SK-N-SH (cell line): ENCODE measurements around the gene SP140.

Experiments
- ELF1 ChIP-seq: IDR thresholded peaks from 2 replicates; pipeline ENCODE4 v1.4.0; 2012
- FOXM1 ChIP-seq: IDR thresholded peaks from 2 replicates; pipeline ENCODE4 v1.4.0; 2012; ENCODE audit warnings: low read depth, mild to moderate bottlenecking
- JUND ChIP-seq: IDR thresholded peaks from 2 replicates; pipeline ENCODE4 v1.4.0; 2012
- PBX3 ChIP-seq: IDR thresholded peaks from 2 replicates; pipeline ENCODE4; 2012
- POLR2AphosphoS5 ChIP-seq: IDR thresholded peaks from 2 replicates; pipeline ENCODE4 v1.6.1; 2012; ENCODE audit warnings: low read depth, low read length
- TF ChIP-seq, protein P1 (sequence below): fragments of 200-600 bp; sonication (generic); IDR thresholded peaks from 2 replicates; pipeline ENCODE4 v1.6.1; 2017; ENCODE audit warnings: antibody characterized with exemption, mild to moderate bottlenecking, moderate library complexity
- TF ChIP-seq, protein P2 (sequence below): IDR thresholded peaks from 2 replicates; pipeline ENCODE4 v1.6.1; 2012; ENCODE audit warnings: mild to moderate bottlenecking, low read depth, low read length, moderate library complexity

- TF ChIP-seq, protein P1, sequence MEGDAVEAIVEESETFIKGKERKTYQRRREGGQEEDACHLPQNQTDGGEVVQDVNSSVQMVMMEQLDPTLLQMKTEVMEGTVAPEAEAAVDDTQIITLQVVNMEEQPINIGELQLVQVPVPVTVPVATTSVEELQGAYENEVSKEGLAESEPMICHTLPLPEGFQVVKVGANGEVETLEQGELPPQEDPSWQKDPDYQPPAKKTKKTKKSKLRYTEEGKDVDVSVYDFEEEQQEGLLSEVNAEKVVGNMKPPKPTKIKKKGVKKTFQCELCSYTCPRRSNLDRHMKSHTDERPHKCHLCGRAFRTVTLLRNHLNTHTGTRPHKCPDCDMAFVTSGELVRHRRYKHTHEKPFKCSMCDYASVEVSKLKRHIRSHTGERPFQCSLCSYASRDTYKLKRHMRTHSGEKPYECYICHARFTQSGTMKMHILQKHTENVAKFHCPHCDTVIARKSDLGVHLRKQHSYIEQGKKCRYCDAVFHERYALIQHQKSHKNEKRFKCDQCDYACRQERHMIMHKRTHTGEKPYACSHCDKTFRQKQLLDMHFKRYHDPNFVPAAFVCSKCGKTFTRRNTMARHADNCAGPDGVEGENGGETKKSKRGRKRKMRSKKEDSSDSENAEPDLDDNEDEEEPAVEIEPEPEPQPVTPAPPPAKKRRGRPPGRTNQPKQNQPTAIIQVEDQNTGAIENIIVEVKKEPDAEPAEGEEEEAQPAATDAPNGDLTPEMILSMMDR: no peak
- TF ChIP-seq, protein P2, sequence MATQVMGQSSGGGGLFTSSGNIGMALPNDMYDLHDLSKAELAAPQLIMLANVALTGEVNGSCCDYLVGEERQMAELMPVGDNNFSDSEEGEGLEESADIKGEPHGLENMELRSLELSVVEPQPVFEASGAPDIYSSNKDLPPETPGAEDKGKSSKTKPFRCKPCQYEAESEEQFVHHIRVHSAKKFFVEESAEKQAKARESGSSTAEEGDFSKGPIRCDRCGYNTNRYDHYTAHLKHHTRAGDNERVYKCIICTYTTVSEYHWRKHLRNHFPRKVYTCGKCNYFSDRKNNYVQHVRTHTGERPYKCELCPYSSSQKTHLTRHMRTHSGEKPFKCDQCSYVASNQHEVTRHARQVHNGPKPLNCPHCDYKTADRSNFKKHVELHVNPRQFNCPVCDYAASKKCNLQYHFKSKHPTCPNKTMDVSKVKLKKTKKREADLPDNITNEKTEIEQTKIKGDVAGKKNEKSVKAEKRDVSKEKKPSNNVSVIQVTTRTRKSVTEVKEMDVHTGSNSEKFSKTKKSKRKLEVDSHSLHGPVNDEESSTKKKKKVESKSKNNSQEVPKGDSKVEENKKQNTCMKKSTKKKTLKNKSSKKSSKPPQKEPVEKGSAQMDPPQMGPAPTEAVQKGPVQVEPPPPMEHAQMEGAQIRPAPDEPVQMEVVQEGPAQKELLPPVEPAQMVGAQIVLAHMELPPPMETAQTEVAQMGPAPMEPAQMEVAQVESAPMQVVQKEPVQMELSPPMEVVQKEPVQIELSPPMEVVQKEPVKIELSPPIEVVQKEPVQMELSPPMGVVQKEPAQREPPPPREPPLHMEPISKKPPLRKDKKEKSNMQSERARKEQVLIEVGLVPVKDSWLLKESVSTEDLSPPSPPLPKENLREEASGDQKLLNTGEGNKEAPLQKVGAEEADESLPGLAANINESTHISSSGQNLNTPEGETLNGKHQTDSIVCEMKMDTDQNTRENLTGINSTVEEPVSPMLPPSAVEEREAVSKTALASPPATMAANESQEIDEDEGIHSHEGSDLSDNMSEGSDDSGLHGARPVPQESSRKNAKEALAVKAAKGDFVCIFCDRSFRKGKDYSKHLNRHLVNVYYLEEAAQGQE: no peak
- no peak for TF ChIP-seq ELF1
- TF ChIP-seq FOXM1: no peak
- TF ChIP-seq PBX3: no peak
- TF ChIP-seq POLR2AphosphoS5: no peak
- no peak for TF ChIP-seq JUND
These were observed 118.2 kb downstream of the SP140 start for GRCh38 chr2:230343747-230344146.
